Dermis microvascular lymphatic vessel endothelial cell (primary cell): ENCODE data around the gene XNDC1N. TPM values are rescaled to one million over a fixed set of nuclear protein-coding genes. Genes with fewer than 3 reads are reported as not detected.

Source experiments
- total RNA-seq: library from RNA; depleted of rRNA; stranded (reverse); fragments of >200 nt; gene quantifications from 2 replicates; pipeline ENCODE4 v1.2.1, GENCODE V29; 2014

Gene XNDC1N
- total RNA-seq, 1 donor from 2014 or later = 6.0 TPM

Other genes with a start within 250 kb of the XNDC1N start
- not detected in 2 replicates for gene DEFB108B, start 95.4 kb downstream of the XNDC1N start, total RNA-seq
- gene DEFB131B, start 50.1 kb downstream of the XNDC1N start, total RNA-seq = not detected in 2 replicates
- gene RNF121, start 452 bp upstream of the XNDC1N start, total RNA-seq = 19.6 and 26.3 TPM in 2 replicates
- gene IL18BP, start 70.3 kb upstream of the XNDC1N start, total RNA-seq = 1.5 and 1.8 TPM in 2 replicates
- gene NUMA1, start 151.9 kb upstream of the XNDC1N start, total RNA-seq = 101 and 119 TPM in 2 replicates
- 3.2 and 4.2 TPM in 2 replicates for gene LRRC51, start 152.3 kb upstream of the XNDC1N start, total RNA-seq
- 91.1 and 118 TPM in 2 replicates for gene LAMTOR1, start 174.7 kb upstream of the XNDC1N start, total RNA-seq
- not detected in 2 replicates for gene TOMT, start 177.3 kb upstream of the XNDC1N start, total RNA-seq
- gene ANAPC15, start 184.1 kb upstream of the XNDC1N start, total RNA-seq = 16.8 and 24.6 TPM in 2 replicates
- not detected in 2 replicates for gene FOLR3, start 207.1 kb upstream of the XNDC1N start, total RNA-seq